ENCODE measurements around the gene CYP46A1.
"Not testable (repeated sequence)": the region's sequence is repeated elsewhere in the genome, so short reads cannot be mapped to it uniquely, and the experiment has no call there.

CYP46A1 gene

GRCh38 chr14:99657645-99658155, 26.4 kb upstream of the CYP46A1 start:
- DNase-seq (ENCODE audit: low spot score) = no peak

DNA sequence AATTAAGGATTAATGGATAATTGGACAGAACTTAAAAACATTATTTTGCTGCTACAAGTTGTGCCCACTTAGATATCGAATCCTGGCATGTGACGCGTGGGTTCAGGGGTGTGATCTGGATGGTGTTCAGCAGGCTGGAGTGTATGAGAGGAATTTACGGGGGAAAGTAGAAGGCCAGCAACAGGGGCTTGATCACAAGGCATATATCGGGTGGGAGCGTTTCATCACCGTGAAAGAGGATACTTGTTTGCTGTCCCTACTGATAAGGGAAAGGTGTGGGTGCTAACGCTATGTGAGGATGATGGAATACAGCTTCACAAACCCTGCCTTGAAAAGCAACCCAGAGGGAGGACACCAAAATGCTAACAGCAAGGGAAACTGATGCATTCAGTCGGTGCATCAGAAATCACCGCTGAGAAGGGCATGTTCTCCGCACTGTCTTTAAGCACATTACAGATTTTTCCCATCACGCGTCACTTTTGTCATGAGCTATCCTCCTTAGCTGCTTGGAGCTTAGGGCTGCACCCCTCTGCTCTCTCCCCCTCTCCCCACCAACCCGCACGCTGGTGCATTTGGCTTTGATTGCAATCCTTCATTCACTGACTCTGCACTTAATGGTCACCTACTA, 25.8 kb upstream of the CYP46A1 start:
- no peak for DNase-seq (ENCODE audit: low spot score)

DNA sequence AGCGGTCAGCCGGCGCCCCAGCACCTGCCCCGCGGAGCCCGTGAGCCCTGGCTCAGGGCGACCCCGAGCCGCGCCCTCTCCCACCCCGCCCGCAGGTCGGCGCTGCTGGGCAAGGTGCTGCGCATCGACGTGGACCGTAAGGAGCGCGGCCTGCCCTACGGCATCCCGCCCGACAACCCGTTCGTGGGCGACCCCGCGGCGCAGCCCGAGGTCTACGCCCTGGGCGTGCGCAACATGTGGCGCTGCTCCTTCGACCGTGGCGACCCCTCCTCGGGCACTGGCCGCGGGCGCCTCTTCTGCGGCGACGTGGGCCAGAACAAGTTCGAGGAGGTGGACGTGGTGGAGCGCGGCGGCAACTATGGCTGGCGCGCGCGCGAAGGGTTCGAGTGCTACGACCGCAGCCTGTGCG, 24.8 kb upstream of the CYP46A1 start:
- no peak for DNase-seq (ENCODE audit: low spot score)

DNA sequence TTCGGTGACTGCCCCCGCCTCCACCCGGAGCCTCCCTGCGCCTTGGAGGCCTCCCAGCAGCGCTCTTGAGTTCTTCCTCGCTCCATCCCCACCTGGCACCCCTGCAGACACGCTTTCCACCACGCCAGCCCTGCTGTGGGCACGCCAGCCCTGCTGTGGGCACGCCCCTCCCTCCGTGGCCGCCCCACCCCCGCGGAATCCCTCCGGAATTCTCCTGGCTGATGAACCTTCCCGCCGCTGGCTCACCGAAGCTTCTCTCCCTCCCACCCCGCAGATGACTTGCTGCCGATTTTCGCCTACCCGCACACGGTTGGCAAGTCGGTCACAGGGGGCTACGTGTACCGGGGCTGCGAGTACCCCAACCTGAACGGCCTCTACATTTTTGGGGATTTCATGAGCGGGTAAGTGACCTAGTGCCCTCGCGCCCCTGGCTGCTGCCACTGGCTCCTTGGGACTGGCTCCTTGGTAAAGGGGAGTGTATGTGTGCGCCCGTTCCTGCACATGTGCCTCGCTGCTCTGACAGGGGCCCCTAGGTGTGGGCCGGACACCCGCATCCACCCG, 24.0 kb upstream of the CYP46A1 start:
- DNase-seq (ENCODE audit: low spot score) = no peak

DNA sequence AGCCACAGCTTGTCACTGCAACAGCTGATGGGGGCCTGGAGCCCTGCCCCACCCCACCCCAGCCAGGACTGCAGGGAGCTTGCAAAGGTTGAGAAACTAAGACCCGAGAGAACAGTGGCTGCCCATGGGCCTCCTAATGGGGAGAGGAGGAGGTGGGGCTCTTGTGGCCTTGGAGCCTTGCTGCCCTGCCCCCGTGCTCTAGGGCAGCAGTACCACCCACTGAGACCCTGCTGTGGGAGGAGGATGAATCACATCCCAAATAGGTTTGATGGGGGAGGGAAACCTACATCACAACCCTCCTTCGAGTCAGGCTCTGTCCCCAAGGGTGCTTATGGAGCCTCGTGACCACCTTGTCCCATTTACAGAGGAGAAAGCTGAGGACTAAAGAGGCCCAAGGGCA, 23.3 kb upstream of the CYP46A1 start:
- DNase-seq (ENCODE audit: low spot score) = no peak

- not testable (repeated sequence) for DNase-seq (ENCODE audit: low spot score)
Measured at GRCh38 chr14:99661206-99661605, 22.9 kb upstream of the CYP46A1 start.

DNA sequence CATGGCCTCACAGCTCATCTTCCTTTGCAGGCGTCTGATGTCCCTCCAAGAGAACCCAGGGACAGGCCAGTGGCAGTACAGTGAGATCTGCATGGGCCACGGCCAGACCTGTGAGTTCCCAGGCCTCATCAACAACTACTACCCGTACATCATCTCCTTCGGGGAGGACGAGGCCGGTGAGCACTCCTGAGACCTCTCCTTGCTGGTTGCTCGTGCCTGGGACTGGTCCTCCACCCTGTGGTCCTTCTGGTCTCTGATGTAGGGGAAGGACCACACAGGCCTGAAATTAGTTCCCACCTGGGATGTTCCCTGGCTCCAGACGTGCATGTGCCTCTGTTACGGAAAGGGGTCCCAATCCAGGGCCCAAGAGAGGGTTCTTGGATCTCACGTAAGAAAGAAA, 21.3 kb upstream of the CYP46A1 start:
- no peak for DNase-seq (ENCODE audit: low spot score)

GRCh38 chr14:99663386-99664057, 20.6 kb upstream of the CYP46A1 start:
- DNase-seq (ENCODE audit: low spot score) = no peak

GRCh38 chr14:99664058-99664936, 19.8 kb upstream of the CYP46A1 start:
- DNase-seq (ENCODE audit: low spot score) = no peak

GRCh38 chr14:99664937-99665273, 19.2 kb upstream of the CYP46A1 start:
- no peak for DNase-seq (ENCODE audit: low spot score)

DNA sequence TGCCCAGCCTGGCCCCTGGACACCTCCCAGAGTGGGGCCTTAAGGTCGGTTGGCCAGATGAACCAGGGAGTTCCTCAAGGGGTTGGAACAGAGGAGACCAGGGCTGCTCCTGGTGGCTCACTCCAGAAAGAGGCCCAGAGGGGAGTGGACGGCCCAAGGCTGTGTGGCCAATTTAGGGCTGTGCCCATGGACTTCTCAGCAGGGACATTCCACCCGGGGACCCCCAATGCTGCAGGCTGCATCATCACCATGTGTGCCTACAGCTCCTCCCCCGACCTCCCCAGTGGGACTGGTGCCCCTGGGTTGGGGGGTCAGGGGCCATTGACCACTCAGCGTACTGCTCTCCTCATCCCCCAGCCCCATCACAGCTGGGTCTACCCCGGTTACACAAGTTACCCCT, 17.6 kb upstream of the CYP46A1 start:
- no peak for DNase-seq (ENCODE audit: low spot score)

- DNase-seq (ENCODE audit: low spot score) = no peak
Measured at GRCh38 chr14:99667045-99667444, 17.1 kb upstream of the CYP46A1 start.

- DNase-seq (ENCODE audit: low spot score) = no peak
Measured at GRCh38 chr14:99667821-99668220, 16.3 kb upstream of the CYP46A1 start.

DNA sequence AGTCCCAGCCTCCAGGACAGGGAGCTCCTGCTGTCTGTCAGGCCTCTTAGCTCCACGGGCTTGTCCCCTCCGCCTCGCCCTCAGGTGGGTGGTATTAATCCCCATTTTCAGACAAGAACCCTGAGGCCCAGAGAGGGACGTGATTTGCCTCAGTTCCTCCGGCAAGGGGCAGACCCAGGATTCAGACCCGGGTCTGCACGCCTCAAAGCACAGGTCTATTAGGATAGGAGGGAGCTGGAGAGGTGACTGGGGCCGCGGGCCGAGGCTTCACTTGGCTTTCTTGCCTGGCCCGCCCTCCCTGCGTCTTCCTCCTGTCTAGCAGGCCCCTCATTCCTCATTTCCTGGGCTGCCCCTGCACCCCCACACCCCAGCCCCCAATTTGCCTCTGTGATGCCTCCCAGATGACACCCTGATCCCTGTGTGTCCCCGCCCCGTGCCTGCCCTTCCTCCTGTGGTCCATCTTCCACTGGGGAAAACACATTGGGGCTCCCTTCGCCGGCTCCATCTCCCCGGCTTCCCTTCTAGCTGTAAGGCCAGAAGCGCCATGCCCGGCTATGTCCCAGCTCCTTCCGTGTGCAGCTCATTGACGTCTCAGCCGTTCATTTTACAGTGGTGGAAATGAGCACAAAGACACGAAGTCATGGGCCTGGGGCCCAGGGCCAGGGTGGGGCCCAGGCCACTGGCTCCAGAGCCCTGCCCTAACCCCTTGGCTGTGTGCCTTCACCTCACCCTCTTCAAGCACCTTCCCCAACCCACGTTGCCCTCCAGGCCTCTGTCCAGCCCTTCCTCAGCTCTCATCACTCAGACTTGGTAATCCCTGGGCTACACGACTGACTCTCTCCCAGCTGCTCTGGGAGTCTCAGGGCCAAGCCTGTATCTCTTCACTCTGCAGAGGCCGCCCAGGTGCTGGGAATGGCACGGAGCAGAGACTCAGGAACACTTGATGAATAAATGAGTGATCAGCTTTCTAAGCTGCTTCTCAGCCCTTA, 15.5 kb upstream of the CYP46A1 start:
- no peak for DNase-seq (ENCODE audit: low spot score)

DNA sequence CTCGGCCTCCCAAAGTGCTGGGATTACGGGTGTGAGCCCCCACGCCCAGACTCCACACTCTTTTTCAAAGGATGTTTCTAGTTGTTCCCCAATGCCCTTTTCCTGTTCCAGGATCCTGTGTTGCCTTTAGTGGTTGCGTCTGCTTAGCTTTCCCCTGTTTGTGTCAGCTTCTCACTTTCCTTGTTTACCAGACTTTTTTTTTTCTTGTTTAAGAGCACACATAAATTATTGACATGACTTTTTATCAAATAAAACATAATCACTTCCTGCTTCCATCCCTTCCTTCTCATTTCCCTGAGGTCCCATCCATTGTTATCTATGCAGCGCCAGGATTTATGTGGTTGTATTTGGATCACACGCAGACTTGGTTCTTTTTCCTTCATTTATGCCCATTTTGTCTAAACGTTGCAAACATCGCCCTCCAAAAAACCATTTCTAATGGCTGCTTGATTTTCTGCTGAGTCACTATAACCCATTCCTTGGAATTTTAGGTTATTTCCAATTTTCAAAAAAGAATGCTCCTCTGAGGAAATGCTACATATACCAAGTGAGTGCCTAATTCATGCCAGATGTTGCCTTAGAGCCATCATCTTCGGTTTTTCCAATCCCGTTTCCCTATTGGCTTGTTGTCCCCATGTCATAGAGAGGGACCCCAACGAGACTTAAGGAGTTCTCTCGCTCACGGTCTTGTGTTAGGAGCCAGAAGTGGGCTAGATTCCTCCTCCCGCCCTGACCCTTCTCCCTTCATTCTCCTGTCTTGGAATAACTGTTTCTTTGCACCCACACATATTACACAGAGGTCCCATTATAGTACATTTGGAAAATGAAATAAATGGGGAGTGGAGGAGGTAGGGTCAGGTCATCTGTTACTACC, 13.5 kb upstream of the CYP46A1 start:
- no peak for DNase-seq (ENCODE audit: low spot score)

GRCh38 chr14:99671235-99672224, 12.6 kb upstream of the CYP46A1 start:
- peak; percentile 51 for DNase-seq (ENCODE audit: low spot score)

- no peak for DNase-seq (ENCODE audit: low spot score)
Measured at GRCh38 chr14:99672506-99673304, 11.4 kb upstream of the CYP46A1 start.
